GOT3 (cell line): ENCODE results near the gene NPHP4.

Experiments
- DNase-seq: peaks from one replicate; lab custom pipeline; 2025; ENCODE audit warnings: mixed read lengths; lab: John Stamatoyannopoulos, UW

The NPHP4 gene

GRCh38 chr1:6003568-6004411, 11.6 kb upstream of the NPHP4 start:
- DNase-seq, result no peak

GRCh38 chr1:6002714-6003501, 10.7 kb upstream of the NPHP4 start:
- no peak for DNase-seq

DNA sequence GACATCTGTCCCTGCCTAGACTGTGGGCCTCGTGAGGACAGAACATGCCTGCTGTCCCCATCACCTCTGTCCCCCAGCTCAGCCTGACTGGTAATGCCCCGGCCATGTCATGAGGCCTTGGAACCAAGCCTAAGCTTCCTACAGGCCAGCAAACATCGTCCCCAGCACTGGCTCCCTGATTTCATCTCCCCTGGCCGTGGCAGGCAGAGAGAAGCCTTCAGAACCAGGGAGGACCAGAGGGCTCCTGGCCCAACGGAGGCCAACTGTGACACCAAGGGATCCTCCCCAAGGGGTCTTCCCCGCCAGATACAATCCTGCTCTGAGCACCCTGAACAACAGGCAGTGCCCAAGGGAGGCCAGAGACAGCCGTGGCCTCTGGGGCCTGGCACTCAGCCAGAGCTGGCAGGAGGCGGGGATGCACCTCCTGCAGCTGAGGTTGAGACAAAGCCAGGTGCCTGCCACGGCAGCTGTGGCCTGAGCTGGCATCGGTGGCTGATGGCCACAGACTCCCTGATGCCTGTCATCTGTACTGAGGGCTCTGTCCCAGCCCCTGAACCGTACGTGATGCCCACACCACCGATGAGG, 9.9 kb upstream of the NPHP4 start:
- DNase-seq, result no peak

GRCh38 chr1:6000444-6001288, 8.4 kb upstream of the NPHP4 start:
- DNase-seq, result no peak

DNA sequence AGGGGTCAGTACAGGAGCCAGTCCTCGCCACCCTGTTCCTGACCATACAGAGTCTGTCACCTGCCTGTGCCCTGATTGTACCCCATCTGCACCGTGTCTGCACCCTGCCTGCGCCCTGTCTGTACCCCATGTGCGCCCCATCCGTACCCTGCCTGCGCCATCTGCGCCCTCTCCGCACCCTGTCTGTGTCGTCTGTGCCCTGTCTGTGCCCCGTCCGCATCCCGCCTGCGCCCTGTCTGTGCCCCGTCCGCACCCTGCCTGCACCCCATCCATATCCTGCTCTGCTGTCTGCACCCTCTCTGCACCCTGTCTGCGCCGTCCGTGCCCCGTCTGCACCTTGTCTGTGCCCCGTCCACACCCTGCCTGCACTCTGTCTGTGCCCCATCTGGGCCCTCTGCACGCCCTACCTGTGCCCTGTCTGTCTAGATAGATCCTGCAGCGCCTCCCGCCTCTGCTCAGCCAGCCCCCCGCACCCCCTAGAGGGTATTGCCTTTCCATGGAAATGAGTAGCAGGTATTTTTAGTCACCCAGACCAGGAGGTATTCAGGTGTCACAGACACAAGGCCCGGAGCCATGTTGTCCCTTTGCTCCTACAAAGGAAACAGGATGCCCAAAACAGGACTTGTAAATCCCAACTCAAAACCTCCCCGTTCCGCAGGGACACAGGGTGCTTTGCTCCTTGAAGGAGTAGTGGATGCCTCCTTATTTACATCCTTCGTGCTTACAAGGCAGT, 7.7 kb upstream of the NPHP4 start:
- no peak for DNase-seq

DNA sequence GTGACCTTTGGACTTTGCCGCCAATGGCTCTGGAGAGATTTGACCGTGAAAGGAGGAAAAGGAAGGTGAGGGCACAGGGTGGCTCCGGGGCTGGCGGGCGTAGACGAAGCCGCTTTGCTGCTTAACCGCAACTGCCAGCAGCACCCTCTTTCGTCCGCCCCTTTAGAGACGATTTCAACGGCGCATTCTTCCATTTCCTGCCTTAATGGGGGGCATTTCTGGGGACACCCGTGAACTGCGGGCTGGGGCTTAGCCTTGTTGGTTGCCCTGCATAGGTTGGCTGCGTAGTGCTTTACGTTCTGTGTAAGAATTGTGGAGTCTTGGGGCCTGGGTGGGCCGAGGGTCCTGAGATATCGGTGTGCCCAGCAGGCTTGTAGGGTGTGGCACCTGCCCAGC, 6.7 kb upstream of the NPHP4 start:
- no peak for DNase-seq

DNA sequence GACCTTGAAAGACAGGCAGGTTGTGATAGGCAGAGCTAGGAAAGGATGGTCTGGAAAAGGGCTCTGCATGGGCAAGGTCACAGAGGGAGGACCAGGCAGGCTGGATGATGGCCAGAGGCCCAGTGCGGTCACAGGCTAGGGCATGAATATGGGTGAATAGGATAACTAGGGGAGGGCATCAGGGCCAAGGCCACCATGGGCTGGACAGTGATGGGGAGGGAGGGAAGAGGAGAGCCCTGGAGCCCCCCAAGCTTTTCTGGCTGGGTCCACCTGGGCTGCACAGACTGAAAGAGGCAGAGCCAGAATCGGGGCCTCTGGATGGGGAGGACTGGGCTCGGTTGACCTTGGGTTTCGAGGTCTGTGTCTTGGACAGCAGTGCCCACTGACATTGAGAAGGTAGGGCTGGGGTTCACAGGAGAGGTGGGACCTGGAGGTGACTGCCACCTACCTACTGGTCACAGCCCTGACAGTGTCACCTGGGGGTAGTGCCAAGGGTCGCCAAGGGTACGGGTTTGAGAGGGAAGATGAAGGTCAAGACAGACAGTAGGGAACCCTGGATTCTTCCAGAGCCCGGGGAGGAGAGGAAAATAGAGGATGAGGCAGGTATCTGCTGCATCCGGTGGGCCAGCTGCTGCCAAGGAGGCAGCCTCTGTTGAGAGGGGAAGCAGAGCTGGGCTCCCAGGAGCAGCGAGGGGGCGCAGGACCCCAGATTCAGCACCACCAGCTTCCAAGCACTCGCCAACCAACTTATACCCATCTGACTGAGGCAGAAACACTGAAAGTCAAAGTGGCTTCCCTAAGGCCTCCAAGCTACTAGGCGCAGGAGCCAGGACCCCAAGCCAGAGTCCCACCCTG, 6.1 kb upstream of the NPHP4 start:
- DNase-seq, result no peak

DNA sequence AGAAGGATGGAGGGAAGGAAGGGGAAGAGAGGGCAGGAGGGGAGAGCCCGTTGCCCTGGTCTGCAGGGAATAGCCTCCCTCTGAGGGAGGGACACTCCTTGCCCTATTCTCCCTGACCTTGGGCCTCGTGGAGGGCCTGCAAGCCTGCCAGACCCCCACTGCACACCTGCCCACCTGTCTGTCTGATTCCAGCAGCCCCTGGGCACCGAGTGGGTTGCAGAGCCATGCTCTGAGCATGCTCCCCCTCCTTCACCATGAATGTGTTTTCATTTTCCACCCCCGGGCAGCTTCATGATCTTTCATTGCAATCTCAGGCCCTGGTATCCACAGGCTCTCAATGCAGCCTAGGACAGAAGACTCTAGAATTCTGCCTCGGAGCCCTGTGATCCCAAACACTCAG, 5.1 kb upstream of the NPHP4 start:
- no peak for DNase-seq

- no peak for DNase-seq
Observed at GRCh38 chr1:5996641-5997270, 4.5 kb upstream of the NPHP4 start.

GRCh38 chr1:5995871-5996630, 3.8 kb upstream of the NPHP4 start:
- no peak for DNase-seq

DNA sequence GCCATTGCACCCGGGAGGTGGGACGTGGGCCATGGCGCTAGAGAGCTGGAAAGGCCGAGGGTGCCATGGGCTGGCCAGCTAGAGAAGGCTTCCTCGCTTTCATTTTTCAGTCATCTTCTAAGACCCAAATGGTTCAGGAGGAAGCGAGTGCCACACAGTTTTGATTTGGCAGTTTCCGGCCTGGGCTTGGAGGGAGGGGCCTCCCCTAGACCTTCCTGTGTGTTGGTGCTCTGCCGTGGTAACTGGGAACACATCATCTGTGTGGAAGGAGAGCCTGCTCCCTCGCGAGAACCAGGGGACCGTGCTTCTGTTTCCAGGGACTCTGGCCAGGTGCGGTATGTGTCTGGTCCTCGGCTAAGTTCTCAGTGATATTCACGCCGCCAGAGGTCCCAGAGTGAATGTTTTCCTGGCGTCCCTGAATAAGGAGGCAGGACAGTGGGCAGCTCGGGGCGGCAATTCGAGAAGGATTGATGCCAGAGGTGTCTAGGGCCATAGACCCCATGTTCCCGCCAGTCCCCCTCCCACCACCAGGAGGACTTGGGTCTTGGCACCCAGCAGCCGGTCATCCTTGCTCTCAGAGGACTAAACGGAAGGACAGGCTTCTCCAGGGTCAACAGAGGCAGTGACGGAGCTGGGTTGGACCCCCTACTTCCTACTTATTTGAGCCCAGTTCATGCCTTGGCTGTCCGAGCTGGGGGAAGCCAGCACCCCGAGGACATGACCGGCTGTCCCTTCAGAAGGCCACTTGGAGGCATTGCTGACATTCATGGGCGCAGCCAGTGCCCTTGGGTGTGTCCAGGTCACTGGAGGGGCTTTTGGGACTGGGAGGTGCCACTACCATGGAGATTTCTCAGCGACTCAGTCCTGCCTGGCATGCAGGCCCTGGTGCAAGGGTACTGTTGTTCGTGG, 2.7 kb upstream of the NPHP4 start:
- no peak for DNase-seq

DNA sequence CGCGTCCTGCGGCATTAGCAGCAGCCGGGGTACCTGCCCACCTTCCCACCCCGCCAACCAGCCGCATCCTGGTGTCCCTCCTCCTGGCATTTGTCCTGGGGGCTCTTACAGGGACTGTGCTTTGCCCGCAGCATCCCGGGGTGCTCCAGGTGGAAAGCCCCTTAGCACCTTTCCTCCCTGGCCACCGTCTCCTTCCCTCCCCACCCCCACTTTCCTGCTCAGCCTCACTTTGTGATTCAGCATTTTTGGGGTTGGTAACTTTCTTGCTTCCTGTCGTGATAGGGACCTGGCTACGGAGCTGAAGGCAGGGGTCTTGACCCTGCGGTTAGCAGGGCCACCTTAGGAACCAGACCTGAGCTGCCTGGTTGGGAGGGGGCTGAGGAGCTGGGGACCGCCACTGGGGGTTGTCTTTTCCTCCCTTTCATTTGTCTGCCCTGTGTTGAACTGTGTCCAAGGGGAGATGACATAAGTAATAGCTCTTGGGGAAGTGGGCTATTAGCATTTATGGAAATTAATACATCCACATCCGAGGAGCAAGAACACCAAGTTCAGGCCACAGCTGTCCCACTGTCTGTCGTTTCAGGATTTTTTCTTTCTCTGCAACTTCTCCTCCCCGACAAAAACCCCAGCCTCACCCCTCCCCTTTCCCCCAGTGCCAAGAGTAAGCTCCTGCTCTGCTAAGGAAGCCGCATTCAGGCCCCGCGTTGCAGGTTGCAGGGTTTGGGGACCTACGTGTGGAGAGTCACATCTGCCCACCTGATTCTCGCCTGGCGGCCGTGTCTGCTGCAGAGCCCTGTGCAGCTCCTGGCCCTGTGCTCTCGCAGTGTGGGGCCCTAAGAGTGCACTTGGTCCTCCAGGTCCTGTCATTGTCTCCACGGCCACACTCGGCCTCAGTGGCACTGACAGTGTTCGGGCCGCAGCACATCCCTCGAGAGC, 1.6 kb upstream of the NPHP4 start:
- DNase-seq, result no peak

DNA sequence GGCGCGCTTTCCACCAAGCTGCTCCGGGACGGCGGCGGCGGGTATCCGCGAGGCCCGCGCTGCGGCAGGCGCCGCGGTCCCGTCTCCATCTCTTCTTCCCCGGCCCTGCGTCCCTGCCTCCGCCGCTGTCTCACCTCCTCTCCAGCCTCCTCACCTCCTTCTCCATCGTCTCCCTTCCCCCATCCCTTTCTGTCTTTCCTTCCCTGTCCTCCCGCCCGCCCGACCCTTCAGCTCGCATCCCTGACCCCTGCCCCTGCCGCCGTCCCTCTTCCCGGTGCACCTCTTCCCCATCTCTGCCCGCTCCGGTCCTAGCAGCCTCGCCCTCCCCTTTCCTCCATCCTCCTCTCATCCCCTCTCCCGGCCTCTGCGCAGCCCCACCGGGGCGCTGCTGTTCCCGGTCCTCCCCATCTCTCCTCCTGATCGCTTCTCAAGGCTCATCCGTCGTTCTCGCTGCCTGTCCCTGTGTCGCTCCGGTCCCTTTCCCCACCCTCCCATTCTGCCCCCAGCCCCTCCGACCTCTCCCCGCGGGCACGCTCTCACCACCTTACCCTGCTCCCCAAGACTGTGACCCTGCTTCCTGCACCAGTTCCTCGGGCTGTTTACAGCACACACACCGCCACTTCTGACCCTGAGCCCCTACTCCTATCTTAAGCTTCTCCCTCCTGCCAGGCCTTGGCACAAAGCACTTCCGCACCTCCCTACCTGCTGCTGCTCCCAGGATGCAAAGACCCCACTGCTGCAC, 760 bp upstream of the NPHP4 start:
- no peak for DNase-seq

DNA sequence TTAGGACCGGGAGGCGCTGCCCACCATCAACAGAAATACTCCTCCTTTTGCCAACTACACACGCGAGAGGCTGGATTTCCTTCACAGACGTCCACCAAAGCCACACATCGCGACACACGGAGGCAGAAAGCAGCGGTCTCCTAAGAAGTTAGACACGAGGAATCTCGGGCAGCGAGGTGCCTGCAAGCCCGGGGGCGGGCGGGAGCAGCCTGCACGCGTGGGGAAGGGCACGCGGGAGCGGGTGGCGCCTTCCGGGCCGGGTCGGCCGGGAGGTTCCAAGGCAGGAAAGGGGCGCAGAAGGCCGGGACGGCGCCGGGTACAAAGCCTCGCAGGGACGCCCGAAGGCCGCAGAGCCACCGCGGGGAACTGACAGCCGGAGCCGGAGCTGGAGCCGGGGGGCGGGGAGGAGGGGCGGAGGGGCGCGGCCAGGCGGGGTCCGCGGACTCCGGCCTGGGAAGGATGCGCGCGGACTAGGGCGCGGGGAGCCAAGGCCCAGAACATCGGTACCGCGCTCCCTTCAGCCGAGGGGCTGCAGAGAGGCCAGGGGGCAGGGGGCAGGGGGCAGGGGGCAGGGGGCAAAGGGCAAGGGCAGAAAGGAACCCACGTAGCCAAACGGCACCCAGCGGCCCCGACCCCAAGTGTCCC, 722 bp downstream of the NPHP4 start:
- DNase-seq, result no peak

GRCh38 chr1:5990913-5991312, 1.3 kb downstream of the NPHP4 start:
- no peak for DNase-seq
